Neural progenitor cell (in vitro differentiated cells): Measurements from ENCODE around the gene AGA. TPM values are rescaled to one million over a fixed set of nuclear protein-coding genes. Genes with fewer than 3 reads are reported as not detected.

Experiments used
- DNase-seq: peaks from one replicate; pipeline ENCODE4 v3.0.0-alpha.2; 2016; ENCODE audit warnings: low spot score
- H2AFZ ChIP-seq: fragments of 200-600 bp; sonication (generic); replicated peaks from 2 replicates; pipeline ENCODE4 v1.6.1; 2016; ENCODE audit warnings: antibody characterized with exemption
- H3F3A ChIP-seq: fragments of 200-600 bp; sonication (generic); 2 replicates; pipeline ENCODE4 v1.6.1; 2016; ENCODE audit warnings: antibody characterized with exemption, low read depth
- H3K27ac ChIP-seq: fragments of 200-600 bp; sonication (generic); 2 replicates; pipeline ENCODE4 v1.5.1; 2016; ENCODE audit warnings: mild to moderate bottlenecking
- H3K27me3 ChIP-seq: fragments of 200-600 bp; sonication (generic); 2 replicates; pipeline ENCODE4 v1.6.1; 2016; ENCODE audit warnings: mild to moderate bottlenecking, moderate library complexity
- H3K36me3 ChIP-seq: fragments of 200-600 bp; sonication (generic); 2 replicates; pipeline ENCODE4 v1.5.1; 2016
- H3K4me1 ChIP-seq: fragments of 200-600 bp; sonication (generic); 2 replicates; pipeline ENCODE4 v1.6.1; 2016; ENCODE audit warnings: mixed run types
- H3K4me2 ChIP-seq: fragments of 200-600 bp; sonication (generic); 2 replicates; pipeline ENCODE4 v1.6.1; 2016
- H3K4me3 ChIP-seq: fragments of 200-600 bp; sonication (generic); 2 replicates; pipeline ENCODE4 v1.5.1; 2016
- H3K79me2 ChIP-seq: fragments of 200-600 bp; sonication (generic); 2 replicates; pipeline ENCODE4 v1.6.1; 2016; ENCODE audit warnings: low read depth
- H3K9ac ChIP-seq: fragments of 200-600 bp; sonication (generic); 2 replicates; pipeline ENCODE4 v1.6.1; 2016
- H3K9me3 ChIP-seq: fragments of 200-600 bp; sonication (generic); 2 replicates; pipeline ENCODE4 v1.5.1; 2016; ENCODE audit warnings: low read depth
- H4K20me1 ChIP-seq: fragments of 200-600 bp; sonication (generic); 2 replicates; pipeline ENCODE4 v1.6.1; 2016; ENCODE audit warnings: low read depth
- H3K27ac Mint-ChIP-seq: 3 replicates; pipeline ENCODE4 v1.8.0; 2021; ENCODE audit warnings: mixed read lengths
- H3K27me3 Mint-ChIP-seq: 2 replicates; pipeline ENCODE4 v1.8.0; 2022; ENCODE audit warnings: low read depth, mild to moderate bottlenecking, inconsistent platforms, moderate library complexity, mixed read lengths; ENCODE audit not compliant: insufficient read depth
- H3K36me3 Mint-ChIP-seq: 3 replicates; pipeline ENCODE4 v1.8.0; 2021; ENCODE audit warnings: mixed read lengths
- H3K4me1 Mint-ChIP-seq: 3 replicates; pipeline ENCODE4 v1.8.0; 2021; ENCODE audit warnings: mixed read lengths
- H3K4me3 Mint-ChIP-seq: 3 replicates; pipeline ENCODE4 v1.8.0; 2021; ENCODE audit warnings: mild to moderate bottlenecking, moderate library complexity, mixed read lengths
- H3K9me3 Mint-ChIP-seq: 3 replicates; pipeline ENCODE4 v1.8.0; 2020; ENCODE audit warnings: mixed read lengths
- EZH2 ChIP-seq: fragments of 200-600 bp; sonication (generic); IDR thresholded peaks from 2 replicates; pipeline ENCODE4 v1.6.1; 2017; ENCODE audit warnings: antibody characterized with exemption, mild to moderate bottlenecking, moderate library complexity
- EZH2phosphoT487 ChIP-seq: fragments of 200-600 bp; sonication (generic); IDR thresholded peaks from 2 replicates; pipeline ENCODE4 v1.6.1; 2017; ENCODE audit warnings: antibody characterized with exemption
- total RNA-seq: library from RNA; depleted of rRNA; stranded (reverse); fragments of >200 nt; gene quantifications from 2 replicates; pipeline ENCODE4 v1.2.3, GENCODE V29; 2015; ENCODE audit warnings: low replicate concordance
- TF ChIP-seq, protein P1 (sequence below): fragments of 200-600 bp; sonication (generic); IDR thresholded peaks from 2 replicates; pipeline ENCODE4 v1.5.1; 2017; ENCODE audit warnings: antibody characterized with exemption, mild to moderate bottlenecking

AGA gene
- total RNA-seq, 1 donor from 2014 or later: 27.3 TPM

DNA sequence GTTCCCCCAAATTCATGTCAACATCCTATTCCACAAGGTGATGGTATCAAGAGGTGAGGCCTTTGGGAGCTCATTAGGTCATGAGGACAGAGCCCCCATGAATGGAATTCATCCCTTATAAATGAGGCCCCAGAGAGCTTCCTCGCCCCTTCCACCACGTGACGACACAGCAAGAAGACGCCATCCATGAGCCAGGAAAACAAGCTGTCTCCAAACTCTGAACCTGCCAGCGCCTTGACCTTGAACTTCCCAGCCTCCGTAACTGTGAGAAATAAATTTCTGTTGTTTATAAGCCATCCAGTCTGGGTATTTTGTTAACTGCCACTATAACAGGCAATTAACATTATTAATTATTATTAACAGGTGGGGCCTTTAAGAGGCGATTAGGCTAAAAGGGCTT, 5.8 kb downstream of the AGA start:
- no peak for TF ChIP-seq EZH2phosphoT487
- no peak for TF ChIP-seq EZH2
- TF ChIP-seq, protein P1, sequence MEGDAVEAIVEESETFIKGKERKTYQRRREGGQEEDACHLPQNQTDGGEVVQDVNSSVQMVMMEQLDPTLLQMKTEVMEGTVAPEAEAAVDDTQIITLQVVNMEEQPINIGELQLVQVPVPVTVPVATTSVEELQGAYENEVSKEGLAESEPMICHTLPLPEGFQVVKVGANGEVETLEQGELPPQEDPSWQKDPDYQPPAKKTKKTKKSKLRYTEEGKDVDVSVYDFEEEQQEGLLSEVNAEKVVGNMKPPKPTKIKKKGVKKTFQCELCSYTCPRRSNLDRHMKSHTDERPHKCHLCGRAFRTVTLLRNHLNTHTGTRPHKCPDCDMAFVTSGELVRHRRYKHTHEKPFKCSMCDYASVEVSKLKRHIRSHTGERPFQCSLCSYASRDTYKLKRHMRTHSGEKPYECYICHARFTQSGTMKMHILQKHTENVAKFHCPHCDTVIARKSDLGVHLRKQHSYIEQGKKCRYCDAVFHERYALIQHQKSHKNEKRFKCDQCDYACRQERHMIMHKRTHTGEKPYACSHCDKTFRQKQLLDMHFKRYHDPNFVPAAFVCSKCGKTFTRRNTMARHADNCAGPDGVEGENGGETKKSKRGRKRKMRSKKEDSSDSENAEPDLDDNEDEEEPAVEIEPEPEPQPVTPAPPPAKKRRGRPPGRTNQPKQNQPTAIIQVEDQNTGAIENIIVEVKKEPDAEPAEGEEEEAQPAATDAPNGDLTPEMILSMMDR: no peak
- no peak overlapping the region for H3K9ac ChIP-seq
- no peak overlapping the region for H3K4me3 Mint-ChIP-seq
- H3K27ac ChIP-seq: no peak overlapping the region
- H3K36me3 Mint-ChIP-seq: peaks cover 24% of the 10 kb centered on the region
- H4K20me1 ChIP-seq: no peaks in the 10 kb centered on the region
- no peak overlapping the region for H3K27ac Mint-ChIP-seq
- H3K4me1 ChIP-seq: peaks cover 10% of the 10 kb centered on the region
- no peaks in the 10 kb centered on the region for H3K9me3 ChIP-seq
- DNase-seq: no peak
- H3K27me3 ChIP-seq: no peaks in the 10 kb centered on the region
- H2AFZ ChIP-seq: no peak overlapping the region
- no peak overlapping the region for H3K4me3 ChIP-seq
- peaks cover 18% of the 10 kb centered on the region for H3K4me1 Mint-ChIP-seq
- peaks cover 5% of the 10 kb centered on the region for H3F3A ChIP-seq
- H3K9me3 Mint-ChIP-seq: no peaks in the 10 kb centered on the region
- no peak overlapping the region for H3K4me2 ChIP-seq
- no peaks in the 10 kb centered on the region for H3K79me2 ChIP-seq
- H3K27me3 Mint-ChIP-seq: peaks cover 2% of the 10 kb centered on the region
- H3K36me3 ChIP-seq: no peaks in the 10 kb centered on the region

DNA sequence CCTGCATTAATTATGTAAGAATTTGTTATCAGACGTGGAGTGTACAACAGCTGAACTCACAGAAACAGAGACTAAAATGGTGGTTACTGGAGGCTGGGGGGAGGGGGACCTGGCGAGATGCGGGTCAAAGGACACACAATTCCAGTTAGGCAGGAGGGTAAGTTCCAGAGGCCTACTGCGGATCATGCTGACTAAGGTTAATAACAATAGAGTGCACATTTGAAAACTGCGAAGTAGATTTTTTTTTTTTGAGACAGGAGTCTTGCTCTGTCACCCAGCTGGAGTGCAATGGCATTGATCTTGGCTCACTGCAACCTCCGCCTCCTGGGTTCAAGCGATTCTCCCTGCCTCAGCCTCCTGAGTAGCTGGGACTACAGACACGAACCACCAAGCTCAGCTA, 7.6 kb downstream of the AGA start:
- no peak overlapping the region for H3K27ac Mint-ChIP-seq
- no peak overlapping the region for H2AFZ ChIP-seq

DNA sequence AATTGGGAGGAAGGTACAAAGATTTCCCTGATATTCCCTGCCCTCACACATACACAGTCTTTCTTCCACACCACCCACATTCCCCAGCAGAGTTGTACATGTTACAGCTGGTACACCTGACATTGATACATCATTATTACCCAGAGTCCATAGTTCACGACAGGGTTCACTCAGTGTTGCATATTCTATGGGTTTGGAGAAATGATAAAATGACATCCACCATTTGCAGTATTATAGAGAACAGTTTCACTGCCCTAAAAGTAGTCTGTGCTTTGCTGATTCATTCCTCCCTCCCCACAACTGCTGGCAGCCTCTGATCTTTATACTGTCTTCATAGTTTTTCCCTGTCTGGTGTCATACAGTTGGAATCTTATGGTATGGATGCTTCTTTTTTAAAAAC, 15.0 kb downstream of the AGA start:
- Mint-ChIP-seq H3K9me3 (no peaks in the 10 kb centered on the region), H3K4me1 (peaks cover 12% of the 10 kb centered on the region), H3K27me3 (no peaks in the 10 kb centered on the region), H3K4me3 (no peak overlapping the region), H3K36me3 (peaks cover 5% of the 10 kb centered on the region), H3K27ac (no peak overlapping the region)
- H3F3A ChIP-seq: no peaks in the 10 kb centered on the region
- H3K4me2 ChIP-seq: no peak overlapping the region
- no peaks in the 10 kb centered on the region for H3K9me3 ChIP-seq
- H3K79me2 ChIP-seq: no peaks in the 10 kb centered on the region
- TF ChIP-seq EZH2phosphoT487 (no peak), EZH2 (no peak)
- TF ChIP-seq, protein P1: no peak
- no peaks in the 10 kb centered on the region for H3K27me3 ChIP-seq
- no peak overlapping the region for H2AFZ ChIP-seq
- no peaks in the 10 kb centered on the region for H4K20me1 ChIP-seq
- no peak overlapping the region for H3K9ac ChIP-seq
- no peak for DNase-seq
- H3K4me1 ChIP-seq: no peaks in the 10 kb centered on the region
- H3K36me3 ChIP-seq: no peaks in the 10 kb centered on the region
- H3K27ac ChIP-seq: no peak overlapping the region
- H3K4me3 ChIP-seq: no peak overlapping the region

More for the DNA sequence above, 7.6 kb downstream of the AGA start:
- TF ChIP-seq EZH2phosphoT487 (no peak), EZH2 (no peak)
- TF ChIP-seq, protein P1: no peak
- Histone ChIP-seq H3K36me3 (no peaks in the 10 kb centered on the region), H3K4me2 (no peak overlapping the region), H3K4me3 (no peak overlapping the region), H3K79me2 (no peaks in the 10 kb centered on the region), H3K9ac (no peak overlapping the region), H3K9me3 (no peaks in the 10 kb centered on the region), H3F3A (no peaks in the 10 kb centered on the region), H3K4me1 (no peaks in the 10 kb centered on the region), H3K27ac (no peak overlapping the region), H3K27me3 (no peaks in the 10 kb centered on the region), H4K20me1 (no peaks in the 10 kb centered on the region)
- Mint-ChIP-seq H3K9me3 (no peaks in the 10 kb centered on the region), H3K4me3 (no peak overlapping the region), H3K27me3 (peaks cover 2% of the 10 kb centered on the region), H3K4me1 (peaks cover 6% of the 10 kb centered on the region), H3K36me3 (peaks cover 26% of the 10 kb centered on the region)
- no peak for DNase-seq
